Neural cell (in vitro differentiated cells): Measurements from ENCODE around the gene CTNNA2. TPM values are rescaled to one million over a fixed set of nuclear protein-coding genes. Genes with fewer than 3 reads are reported as not detected.

ENCODE experiments used
- H2AFZ ChIP-seq: fragments of 200-600, 300-800 bp; sonication (generic), shearing (Covaris generic); 2 replicates; pipeline ENCODE4 v1.6.0; 2014; ENCODE audit warnings: low read depth, mild to moderate bottlenecking, antibody characterized with exemption, low read length, moderate library complexity
- H3F3A ChIP-seq: fragments of 200-600 bp; shearing (Covaris generic); 2 replicates; pipeline ENCODE4 v1.6.1; 2016; ENCODE audit warnings: mild to moderate bottlenecking, moderate library complexity, mixed read lengths, antibody characterized with exemption, low read length; ENCODE audit not compliant: insufficient read depth, poor library complexity, severe bottlenecking
- H3K27ac ChIP-seq: fragments of 200-600, 300-800 bp; sonication (generic), shearing (Covaris generic); 2 replicates; pipeline ENCODE4 v1.5.1; 2014; ENCODE audit warnings: mild to moderate bottlenecking, low read length, moderate library complexity
- H3K27me3 ChIP-seq: fragments of 300-800, 200-600 bp; sonication (generic), shearing (Covaris generic); 2 replicates; pipeline ENCODE4 v1.6.0; 2014; ENCODE audit warnings: mild to moderate bottlenecking, low read depth, low read length, moderate library complexity; ENCODE audit not compliant: insufficient read depth
- H3K36me3 ChIP-seq: fragments of 300-800, 200-600 bp; sonication (generic), shearing (Covaris generic); 2 replicates; pipeline ENCODE4 v1.5.1; 2014; ENCODE audit warnings: mild to moderate bottlenecking, antibody characterized with exemption, low read length, moderate library complexity; ENCODE audit not compliant: insufficient read depth
- H3K4me2 ChIP-seq: fragments of 300-800, 200-600 bp; sonication (generic), shearing (Covaris generic); 2 replicates; pipeline ENCODE4 v1.6.0; 2014; ENCODE audit warnings: mild to moderate bottlenecking, low read length
- H3K4me3 ChIP-seq: fragments of 300-800, 200-600 bp; sonication (generic), shearing (Covaris generic); 2 replicates; pipeline ENCODE4 v1.5.1; 2014; ENCODE audit warnings: mild to moderate bottlenecking, low read length, moderate library complexity
- H3K79me2 ChIP-seq: fragments of 200-600 bp; shearing (Covaris generic); replicated peaks from 2 replicates; pipeline ENCODE4 v1.6.0; 2014; ENCODE audit warnings: mild to moderate bottlenecking, low read length, moderate library complexity; ENCODE audit not compliant: insufficient read depth
- H3K9ac ChIP-seq: fragments of 300-800, 200-600 bp; sonication (generic), shearing (Covaris generic); 2 replicates; pipeline ENCODE4 v1.6.1; 2016; ENCODE audit warnings: mild to moderate bottlenecking, low read length, mixed read lengths
- H3K9me2 ChIP-seq: fragments of 200-600 bp; shearing (Covaris generic); 2 replicates; pipeline ENCODE4 v1.6.1; 2016; ENCODE audit warnings: mild to moderate bottlenecking, low read length, mixed read lengths; ENCODE audit not compliant: insufficient read depth
- H3K9me3 ChIP-seq: fragments of 200-600, 300-800 bp; sonication (generic), shearing (Covaris generic); 2 replicates; pipeline ENCODE4 v1.6.1; 2016; ENCODE audit warnings: mild to moderate bottlenecking, mixed run types, low read length, moderate library complexity, mixed read lengths
- H4K20me1 ChIP-seq: fragments of 200-600 bp; shearing (Covaris generic); 2 replicates; pipeline ENCODE4 v1.6.1; 2016; ENCODE audit warnings: mild to moderate bottlenecking, mixed run types; ENCODE audit not compliant: insufficient read depth
- CTCF ChIP-seq: fragments of 450-650 bp; IDR thresholded peaks from 2 replicates; pipeline ENCODE4 v1.5.1; 2014; ENCODE audit warnings: antibody characterized with exemption, mild to moderate bottlenecking, moderate library complexity; ENCODE audit not compliant: poor library complexity, severe bottlenecking
- EP300 ChIP-seq: fragments of 450-650 bp; conservative IDR thresholded peaks from 2 replicates; pipeline ENCODE4 v1.6.1; 2014; ENCODE audit warnings: antibody characterized with exemption, mild to moderate bottlenecking, moderate library complexity; ENCODE audit not compliant: poor library complexity, severe bottlenecking
- EZH2 ChIP-seq: fragments of 200-600, 300-800 bp; shearing (Covaris generic), sonication (generic); IDR thresholded peaks from 2 replicates; pipeline ENCODE4 v1.6.1; 2014; ENCODE audit warnings: antibody characterized with exemption, low read length, borderline replicate concordance, mild to moderate bottlenecking; ENCODE audit not compliant: insufficient read depth, poor library complexity, severe bottlenecking
- MXI1 ChIP-seq: fragments of 450-650 bp; conservative IDR thresholded peaks from 2 replicates; pipeline ENCODE4 v1.6.1; 2014; ENCODE audit warnings: antibody characterized with exemption, mild to moderate bottlenecking; ENCODE audit not compliant: poor library complexity, severe bottlenecking
- POLR2AphosphoS5 ChIP-seq: IDR thresholded peaks from 2 replicates; pipeline ENCODE4 v1.6.1; 2012
- RAD21 ChIP-seq: fragments of 450-650 bp; conservative IDR thresholded peaks from 2 replicates; pipeline ENCODE4 v1.6.1; 2014; ENCODE audit warnings: antibody characterized with exemption, mild to moderate bottlenecking, moderate library complexity
- REST ChIP-seq: IDR thresholded peaks from 2 replicates; pipeline ENCODE4 v1.6.1; 2012; ENCODE audit warnings: borderline replicate concordance
- SMC3 ChIP-seq: fragments of 450-650 bp; conservative IDR thresholded peaks from 2 replicates; pipeline ENCODE4 v1.6.1; 2014; ENCODE audit warnings: antibody characterized with exemption, mild to moderate bottlenecking, moderate library complexity; ENCODE audit not compliant: poor library complexity
- TAF1 ChIP-seq: IDR thresholded peaks from 2 replicates; pipeline ENCODE4 v1.6.1; 2012; ENCODE audit warnings: low read depth
- polyA plus RNA-seq: library from polyadenylated mRNA; depleted of rRNA; stranded (reverse); fragments of >200 nt; gene quantifications from 2 replicates; pipeline ENCODE4 v1.2.3, GENCODE V29; 2014

The CTNNA2 gene
- polyA plus RNA-seq, 1 donor from 2014 or later = 194 TPM

- H3K36me3 ChIP-seq = no peaks in the 10 kb centered on the region
- no peak overlapping the region for H3K4me2 ChIP-seq
- TF ChIP-seq RAD21 = no peak
- no peak for TF ChIP-seq REST
- no peak for TF ChIP-seq CTCF
- no peak for TF ChIP-seq EP300
- no peak for TF ChIP-seq POLR2AphosphoS5
- no peak for TF ChIP-seq MXI1
- no peak for TF ChIP-seq EZH2
- no peak for TF ChIP-seq SMC3
- TF ChIP-seq TAF1 = no peak
Measured at GRCh38 chr2:79801082-79801481, 288.2 kb downstream of the CTNNA2 start.

GRCh38 chr2:79817288-79817687, 304.4 kb downstream of the CTNNA2 start:
- no peak overlapping the region for H2AFZ ChIP-seq
- no peak overlapping the region for H3K4me3 ChIP-seq
- H3F3A ChIP-seq = no peaks in the 10 kb centered on the region
- H3K9ac ChIP-seq = no peak overlapping the region
- no peaks in the 10 kb centered on the region for H3K9me2 ChIP-seq
- H4K20me1 ChIP-seq = no peaks in the 10 kb centered on the region
- no peaks in the 10 kb centered on the region for H3K27me3 ChIP-seq
- H3K27ac ChIP-seq = no peak overlapping the region
- H3K36me3 ChIP-seq = no peaks in the 10 kb centered on the region
- no peak overlapping the region for H3K4me2 ChIP-seq
- TF ChIP-seq TAF1 = no peak
- no peak for TF ChIP-seq REST
- TF ChIP-seq POLR2AphosphoS5 = no peak
- no peak for TF ChIP-seq CTCF
- TF ChIP-seq EZH2 = no peak
- TF ChIP-seq EP300 = no peak
- no peak for TF ChIP-seq RAD21
- TF ChIP-seq SMC3 = no peak
- TF ChIP-seq MXI1 = no peak
- no peaks in the 10 kb centered on the region for H3K9me3 ChIP-seq
- no peaks in the 10 kb centered on the region for H3K79me2 ChIP-seq

More at GRCh38 chr2:79801082-79801481, 288.2 kb downstream of the CTNNA2 start:
- Histone ChIP-seq H2AFZ (no peak overlapping the region), H3F3A (no peaks in the 10 kb centered on the region), H3K9me3 (no peaks in the 10 kb centered on the region), H3K27me3 (no peaks in the 10 kb centered on the region), H3K27ac (no peak overlapping the region), H4K20me1 (no peaks in the 10 kb centered on the region), H3K9ac (no peak overlapping the region), H3K9me2 (no peaks in the 10 kb centered on the region), H3K4me3 (no peak overlapping the region), H3K79me2 (no peaks in the 10 kb centered on the region)
